Measurements from ENCODE around the gene PTPN18.

Gene PTPN18

DNA sequence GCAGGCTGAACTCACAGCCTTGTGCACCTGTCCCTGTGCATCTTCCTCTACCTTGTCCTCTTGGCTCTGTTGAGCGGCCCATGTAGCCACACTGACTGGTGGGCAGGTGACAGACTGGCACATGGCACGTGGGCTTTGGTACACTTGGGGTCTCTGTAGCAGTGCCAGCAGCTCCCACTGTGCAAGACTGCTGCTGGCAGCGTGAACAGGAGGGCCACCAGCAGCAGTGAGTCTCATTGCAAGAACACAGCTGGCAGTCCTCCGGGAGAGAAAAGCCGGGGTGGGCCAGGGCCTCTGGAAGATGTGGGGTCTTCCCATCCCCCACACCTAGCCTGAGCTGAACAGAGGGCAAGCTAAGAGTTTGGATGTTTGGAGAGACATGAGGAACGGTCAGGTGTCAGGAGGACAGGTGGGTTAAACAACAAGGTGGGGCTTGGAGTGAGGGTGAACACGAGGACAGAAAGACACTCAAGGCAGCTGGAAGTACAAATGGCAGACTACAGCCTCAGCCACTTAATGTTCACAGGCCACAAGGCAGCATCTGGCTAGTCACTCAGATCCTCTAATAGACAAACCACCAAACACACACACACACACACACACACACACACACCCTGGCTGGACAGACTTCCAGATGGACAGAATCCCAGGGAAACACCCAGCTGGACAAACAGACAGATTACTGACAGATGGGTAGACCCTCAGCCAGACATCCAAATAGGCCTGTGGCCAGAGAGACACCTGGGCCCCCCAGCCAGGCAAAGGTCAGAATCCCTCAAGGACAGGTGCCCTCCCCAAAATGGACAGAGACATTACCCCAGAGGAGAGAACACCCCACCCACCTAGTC, 2.3 kb upstream of the PTPN18 start:
- peak; percentile 21 for DNase-seq (ENCODE audit: low read depth)
- TF ChIP-seq, protein P1, sequence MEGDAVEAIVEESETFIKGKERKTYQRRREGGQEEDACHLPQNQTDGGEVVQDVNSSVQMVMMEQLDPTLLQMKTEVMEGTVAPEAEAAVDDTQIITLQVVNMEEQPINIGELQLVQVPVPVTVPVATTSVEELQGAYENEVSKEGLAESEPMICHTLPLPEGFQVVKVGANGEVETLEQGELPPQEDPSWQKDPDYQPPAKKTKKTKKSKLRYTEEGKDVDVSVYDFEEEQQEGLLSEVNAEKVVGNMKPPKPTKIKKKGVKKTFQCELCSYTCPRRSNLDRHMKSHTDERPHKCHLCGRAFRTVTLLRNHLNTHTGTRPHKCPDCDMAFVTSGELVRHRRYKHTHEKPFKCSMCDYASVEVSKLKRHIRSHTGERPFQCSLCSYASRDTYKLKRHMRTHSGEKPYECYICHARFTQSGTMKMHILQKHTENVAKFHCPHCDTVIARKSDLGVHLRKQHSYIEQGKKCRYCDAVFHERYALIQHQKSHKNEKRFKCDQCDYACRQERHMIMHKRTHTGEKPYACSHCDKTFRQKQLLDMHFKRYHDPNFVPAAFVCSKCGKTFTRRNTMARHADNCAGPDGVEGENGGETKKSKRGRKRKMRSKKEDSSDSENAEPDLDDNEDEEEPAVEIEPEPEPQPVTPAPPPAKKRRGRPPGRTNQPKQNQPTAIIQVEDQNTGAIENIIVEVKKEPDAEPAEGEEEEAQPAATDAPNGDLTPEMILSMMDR (conservative IDR thresholded peaks at IDR 0.05; ENCODE audit: low read length) = no peak
- H3K4me3 ChIP-seq (ENCODE audit: low read length) = no peak overlapping the region

DNA sequence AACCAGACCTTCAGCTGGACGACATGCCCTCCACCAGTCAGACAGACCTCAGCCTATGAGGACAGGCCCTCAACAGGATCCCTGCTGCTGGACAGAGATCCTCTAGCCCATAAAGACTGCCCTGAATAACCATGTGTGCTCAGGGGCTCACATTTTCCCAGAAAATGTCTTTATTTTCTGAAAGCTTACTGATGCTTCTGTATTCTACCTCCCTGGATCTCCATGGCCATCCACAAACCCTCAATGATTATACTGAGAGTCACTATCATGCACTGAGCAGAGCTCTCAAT, 1.8 kb upstream of the PTPN18 start:
- H3K4me3 ChIP-seq (ENCODE audit: low read length) = no peak overlapping the region
- TF ChIP-seq, protein P1 (conservative IDR thresholded peaks at IDR 0.05; ENCODE audit: low read length) = no peak
- DNase-seq (ENCODE audit: low read depth) = no peak

DNA sequence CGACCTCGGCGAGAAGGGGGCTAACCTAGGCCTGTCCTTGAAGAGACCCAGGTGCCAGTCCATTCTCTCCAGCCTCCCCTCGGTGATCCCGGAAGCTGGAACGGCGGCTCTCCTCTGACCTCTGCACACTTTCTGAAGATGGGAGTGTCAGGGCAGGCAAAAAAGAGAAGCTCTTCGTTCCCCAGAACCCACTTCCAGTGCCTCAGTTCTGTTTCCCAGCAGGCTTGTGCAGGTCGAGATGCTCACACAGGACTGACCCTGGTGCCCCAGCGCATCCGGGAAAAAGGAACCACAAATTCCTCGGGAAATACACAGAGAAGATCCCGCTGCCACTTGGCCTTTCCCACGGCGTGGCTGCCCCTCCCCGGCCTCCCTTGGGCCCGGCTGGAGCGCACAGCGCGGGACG, 681 bp upstream of the PTPN18 start:
- DNase-seq (ENCODE audit: low read depth) = peak; percentile 7
- peak overlapping the region; percentile 63 for H3K4me3 ChIP-seq (ENCODE audit: low read length)
- TF ChIP-seq, protein P1 (conservative IDR thresholded peaks at IDR 0.05; ENCODE audit: low read length) = no peak

DNA sequence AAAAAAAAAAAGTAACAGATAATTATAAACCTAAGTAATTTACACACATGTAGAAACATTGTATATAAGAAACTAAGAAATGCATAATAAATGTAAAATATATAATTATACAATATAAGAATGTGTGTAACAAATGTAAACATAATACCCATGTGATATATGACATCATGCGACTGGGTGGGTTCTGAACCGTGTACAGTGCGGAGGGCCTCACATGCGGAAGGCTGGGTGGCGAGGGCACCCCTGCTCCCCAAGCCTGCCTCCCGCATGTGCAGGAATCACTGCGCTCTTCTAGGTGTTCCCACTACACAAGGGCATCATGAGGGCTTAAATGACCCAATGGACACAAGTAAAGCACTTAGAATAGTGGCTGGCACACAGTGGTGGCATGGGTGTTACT, 2.0 kb downstream of the PTPN18 start:
- TF ChIP-seq, protein P1 (conservative IDR thresholded peaks at IDR 0.05; ENCODE audit: low read length) = no peak
- H3K4me3 ChIP-seq (ENCODE audit: low read length) = no peak overlapping the region
- DNase-seq (ENCODE audit: low read depth) = no peak

DNA sequence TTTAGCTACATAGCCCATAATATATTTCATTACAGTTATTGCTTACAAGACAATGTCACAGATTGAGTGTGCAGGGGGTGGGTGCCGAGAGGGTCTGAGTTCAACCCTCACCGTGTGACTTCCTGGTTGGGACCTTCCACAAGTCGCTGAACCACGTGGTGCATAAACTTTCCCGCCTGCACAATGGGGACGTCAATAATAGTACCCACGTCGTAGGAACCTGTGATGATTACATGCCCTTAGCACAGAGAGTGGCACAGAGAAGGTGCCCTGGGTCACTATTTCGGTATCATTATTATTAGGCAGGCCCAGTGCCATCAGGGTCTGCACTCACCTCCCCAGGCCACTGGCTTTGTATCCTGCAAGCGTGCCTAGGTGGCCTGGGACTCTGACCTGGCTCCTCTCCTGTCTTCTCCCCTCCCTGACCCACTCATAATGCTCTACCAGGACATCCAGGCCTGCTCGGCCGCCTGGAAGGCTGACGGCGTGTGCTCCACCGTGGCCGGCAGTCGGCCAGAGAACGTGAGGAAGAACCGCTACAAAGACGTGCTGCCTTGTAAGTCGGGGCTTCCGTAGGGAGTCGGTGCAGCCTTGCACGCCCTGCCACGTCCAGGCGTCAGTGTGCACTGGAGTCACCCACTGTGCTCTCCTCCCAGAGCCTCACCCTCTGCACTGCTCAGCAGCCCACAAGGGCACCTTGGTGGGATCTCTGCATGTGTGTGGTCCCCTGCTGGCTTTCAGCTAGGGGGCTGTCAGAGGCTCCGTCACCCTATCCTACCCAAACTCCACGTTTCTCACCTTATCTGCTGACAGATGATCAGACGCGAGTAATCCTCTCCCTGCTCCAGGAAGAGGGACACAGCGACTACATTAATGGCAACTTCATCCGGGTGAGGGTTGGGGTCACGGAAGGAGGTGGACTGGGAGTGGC, 2.8 kb downstream of the PTPN18 start:
- no peak overlapping the region for H3K4me3 ChIP-seq (ENCODE audit: low read length)
- no peak for DNase-seq (ENCODE audit: low read depth)
- TF ChIP-seq, protein P1 (conservative IDR thresholded peaks at IDR 0.05; ENCODE audit: low read length) = no peak

DNA sequence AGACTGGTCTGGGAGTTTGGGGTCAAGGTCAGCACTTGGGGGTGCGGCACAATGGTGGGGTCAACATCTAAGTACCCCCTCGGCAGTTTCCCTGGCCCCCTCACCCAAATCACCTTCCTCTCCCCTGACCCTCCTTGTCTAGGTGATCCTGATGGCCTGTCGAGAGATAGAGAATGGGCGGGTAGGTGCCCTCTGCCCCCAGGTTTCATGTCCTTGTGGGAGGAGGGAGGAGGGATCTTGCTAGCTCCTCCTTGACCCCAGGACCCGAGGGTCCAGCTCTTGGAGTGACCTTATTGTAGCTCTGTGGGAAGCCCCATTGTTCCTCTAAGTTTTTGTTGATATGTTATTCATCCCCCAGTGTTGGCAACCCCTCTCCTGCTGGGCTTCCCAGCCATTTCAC, 3.6 kb downstream of the PTPN18 start:
- H3K4me3 ChIP-seq (ENCODE audit: low read length) = no peak overlapping the region
- no peak for DNase-seq (ENCODE audit: low read depth)
- TF ChIP-seq, protein P1 (conservative IDR thresholded peaks at IDR 0.05; ENCODE audit: low read length) = no peak
